Astrocyte of the cerebellum (primary cell): ENCODE results near the gene ADORA1.

Experiments used
- DNase-seq: peaks from one replicate; pipeline ENCODE4 v3.0.0-alpha.2; 2011; ENCODE audit warnings: low read depth
- H3K4me3 ChIP-seq: 2 replicates; pipeline ENCODE4 v1.5.1; 2011; ENCODE audit warnings: mild to moderate bottlenecking, low read depth, low read length, moderate library complexity
- in situ Hi-C: cut with HindIII; loops from 2 replicates; pipeline ENCODE4 v1.10.0; 2017; ENCODE audit warnings: low sequenced_read_pairs
- TF ChIP-seq, protein P1 (sequence below): IDR thresholded peaks from 2 replicates; pipeline ENCODE4 v1.5.1; 2012; ENCODE audit warnings: low read length, low read depth, moderate library complexity, mild to moderate bottlenecking; ENCODE audit errors: missing control alignments

Gene ADORA1

DNA sequence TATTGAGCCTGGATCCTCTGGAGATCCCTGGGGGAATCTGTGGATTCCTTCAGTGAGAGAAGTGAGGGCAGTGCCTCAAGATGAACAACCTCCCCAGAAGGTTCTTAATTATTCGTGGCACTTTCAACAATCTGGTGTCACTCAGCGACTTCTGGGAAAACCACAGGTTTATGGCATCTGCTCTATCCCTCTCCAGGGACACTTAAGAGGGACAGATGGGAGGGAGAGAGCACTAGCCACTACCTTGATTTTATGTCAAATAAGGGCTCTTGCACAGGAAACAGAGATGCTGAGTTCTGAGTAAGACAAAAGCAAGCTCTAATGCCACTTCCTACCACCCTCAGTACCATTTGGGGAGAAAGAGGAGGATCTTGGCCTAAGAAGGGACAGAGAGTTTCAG, 80.2 kb downstream of the ADORA1 start:
- no peak for DNase-seq
- TF ChIP-seq, protein P1, sequence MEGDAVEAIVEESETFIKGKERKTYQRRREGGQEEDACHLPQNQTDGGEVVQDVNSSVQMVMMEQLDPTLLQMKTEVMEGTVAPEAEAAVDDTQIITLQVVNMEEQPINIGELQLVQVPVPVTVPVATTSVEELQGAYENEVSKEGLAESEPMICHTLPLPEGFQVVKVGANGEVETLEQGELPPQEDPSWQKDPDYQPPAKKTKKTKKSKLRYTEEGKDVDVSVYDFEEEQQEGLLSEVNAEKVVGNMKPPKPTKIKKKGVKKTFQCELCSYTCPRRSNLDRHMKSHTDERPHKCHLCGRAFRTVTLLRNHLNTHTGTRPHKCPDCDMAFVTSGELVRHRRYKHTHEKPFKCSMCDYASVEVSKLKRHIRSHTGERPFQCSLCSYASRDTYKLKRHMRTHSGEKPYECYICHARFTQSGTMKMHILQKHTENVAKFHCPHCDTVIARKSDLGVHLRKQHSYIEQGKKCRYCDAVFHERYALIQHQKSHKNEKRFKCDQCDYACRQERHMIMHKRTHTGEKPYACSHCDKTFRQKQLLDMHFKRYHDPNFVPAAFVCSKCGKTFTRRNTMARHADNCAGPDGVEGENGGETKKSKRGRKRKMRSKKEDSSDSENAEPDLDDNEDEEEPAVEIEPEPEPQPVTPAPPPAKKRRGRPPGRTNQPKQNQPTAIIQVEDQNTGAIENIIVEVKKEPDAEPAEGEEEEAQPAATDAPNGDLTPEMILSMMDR, result no peak
- in situ Hi-C loops, result no loop called here
- no peak overlapping the region for H3K4me3 ChIP-seq

DNA sequence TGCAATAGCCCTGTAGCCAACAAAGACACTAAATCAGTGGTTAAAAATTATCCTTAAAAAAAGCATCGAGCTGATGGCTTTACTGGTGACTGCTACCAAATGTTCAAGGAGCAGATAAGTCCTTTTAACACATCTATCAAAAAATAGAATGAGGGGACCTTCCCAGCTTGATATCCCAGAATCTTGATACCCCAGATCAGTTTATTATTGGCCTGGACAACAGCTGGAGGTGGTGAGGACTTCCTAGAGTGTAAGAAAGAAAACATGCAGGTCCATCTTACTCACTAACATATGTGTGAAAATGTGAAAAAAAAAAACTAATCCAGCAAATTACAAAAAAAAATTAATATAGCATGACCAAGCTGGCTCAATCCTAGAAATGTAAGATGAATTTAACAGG, 80.7 kb downstream of the ADORA1 start:
- TF ChIP-seq, protein P1, result no peak
- in situ Hi-C loops, result no loop called here
- no peak for DNase-seq
- H3K4me3 ChIP-seq, result no peak overlapping the region

DNA sequence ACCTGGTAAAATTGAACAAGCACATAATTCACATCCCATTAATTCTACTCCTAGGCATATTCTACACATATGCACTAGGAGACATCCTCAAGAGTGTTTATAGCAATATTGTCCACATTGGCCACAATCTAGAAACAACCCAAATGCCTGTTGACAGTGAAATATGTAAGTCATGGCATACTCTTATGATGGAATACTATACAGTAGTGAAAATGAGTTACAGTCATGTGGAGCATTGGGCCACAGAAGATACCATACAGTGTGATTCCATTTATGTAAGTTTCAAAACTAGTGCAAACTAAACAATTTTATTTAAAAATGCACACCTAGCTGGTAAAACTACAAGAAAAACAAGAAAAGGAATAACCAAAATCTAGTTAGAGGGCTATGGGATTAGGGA, 82.8 kb downstream of the ADORA1 start:
- no peak overlapping the region for H3K4me3 ChIP-seq
- in situ Hi-C loops, result loop anchor here (5.0 kb wide), 1 partner anchor 48 kb away; no protein-coding TSS in a partner anchor
- TF ChIP-seq, protein P1, result no peak
- DNase-seq, result no peak

DNA sequence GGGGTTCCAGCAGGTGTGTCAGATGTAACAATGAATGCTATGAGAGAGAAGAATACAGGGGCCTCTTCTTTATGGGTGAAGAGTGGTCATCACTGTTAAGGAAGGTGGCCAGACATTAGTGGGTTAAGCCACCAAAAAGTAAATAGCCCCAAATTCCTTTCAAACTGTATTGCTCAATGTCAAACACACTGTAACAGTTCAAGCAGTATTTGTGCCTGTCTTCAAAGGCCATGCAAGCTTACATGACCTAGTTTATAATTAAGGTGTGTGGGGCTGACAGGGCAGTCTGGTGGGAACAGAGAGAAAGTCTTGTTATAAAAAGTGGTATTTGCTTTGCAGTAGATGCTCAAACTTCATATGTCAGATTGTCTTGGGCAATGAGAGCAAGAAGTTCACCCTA, 83.5 kb downstream of the ADORA1 start:
- no peak for DNase-seq
- in situ Hi-C loops, result loop anchor here (5.0 kb wide), 1 partner anchor 49 kb away; no protein-coding TSS in a partner anchor
- TF ChIP-seq, protein P1, result no peak
- H3K4me3 ChIP-seq, result no peak overlapping the region

DNA sequence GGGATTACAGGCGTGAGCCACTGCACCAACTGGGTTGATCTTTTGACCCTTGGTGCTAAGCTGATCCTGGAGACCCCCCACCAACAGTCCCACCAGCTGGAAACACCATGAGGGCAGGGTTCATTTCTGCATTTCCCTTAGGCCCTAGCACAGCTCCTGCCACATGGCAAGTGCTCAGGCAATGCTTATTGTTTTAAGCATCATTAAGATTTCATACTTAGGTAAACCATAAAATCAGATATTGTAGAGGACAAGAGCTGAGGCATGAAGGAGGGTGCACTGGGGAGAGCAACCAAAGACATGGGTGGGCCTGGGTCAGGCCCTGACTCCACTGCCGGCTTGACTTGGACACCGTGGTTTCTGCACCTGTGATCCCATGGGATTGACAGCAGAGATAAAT, 84.3 kb downstream of the ADORA1 start:
- TF ChIP-seq, protein P1, result no peak
- no peak for DNase-seq
- in situ Hi-C loops, result loop anchor here (5.0 kb wide), 1 partner anchor 50 kb away; no protein-coding TSS in a partner anchor
- H3K4me3 ChIP-seq, result no peak overlapping the region

DNA sequence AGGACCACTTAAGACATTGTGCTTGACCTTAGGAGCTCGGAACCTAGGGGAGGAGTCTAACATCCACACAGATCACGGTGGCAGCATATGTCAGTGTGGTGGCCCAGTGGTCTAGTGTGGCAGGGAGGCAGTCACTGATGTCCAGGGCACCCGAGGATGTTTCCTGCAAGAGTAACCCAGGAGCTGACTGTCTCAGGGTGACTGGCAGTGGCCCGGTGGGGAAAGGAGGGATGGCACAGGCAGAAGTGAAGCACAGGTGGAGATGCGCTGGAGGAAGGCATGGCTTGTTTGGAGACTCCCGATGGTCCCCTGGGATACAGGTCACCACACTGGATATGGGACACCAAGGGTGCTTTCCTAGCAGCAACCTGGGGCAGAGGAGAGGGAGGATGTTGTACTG, 85.6 kb downstream of the ADORA1 start:
- H3K4me3 ChIP-seq, result no peak overlapping the region
- no peak for DNase-seq
- in situ Hi-C loops, result loop anchor here (5.0 kb wide), 1 partner anchor 51 kb away; no protein-coding TSS in a partner anchor
- TF ChIP-seq, protein P1, result no peak

DNA sequence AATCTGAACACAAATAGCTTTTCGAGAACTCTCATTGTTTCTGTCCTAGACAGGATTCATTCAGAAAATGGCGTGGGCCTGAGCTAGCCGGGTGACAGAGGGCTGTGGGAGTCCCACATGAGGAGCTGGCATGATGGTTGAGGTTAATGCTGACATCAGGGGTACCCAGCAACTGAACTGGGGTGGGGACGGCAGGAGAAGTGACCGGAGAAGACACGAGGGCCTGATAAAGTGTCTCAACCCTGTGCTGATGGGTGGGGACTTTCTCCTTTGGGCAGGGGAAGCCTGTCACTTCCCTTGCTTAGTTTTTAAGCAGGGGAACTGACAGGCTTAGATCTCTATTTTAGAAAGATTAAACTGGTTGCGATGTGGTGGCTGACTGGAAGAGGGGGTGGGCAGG, 87.3 kb downstream of the ADORA1 start:
- no peak for DNase-seq
- in situ Hi-C loops, result loop anchor here (5.0 kb wide), 1 partner anchor 53 kb away; no protein-coding TSS in a partner anchor
- H3K4me3 ChIP-seq, result no peak overlapping the region
- TF ChIP-seq, protein P1, result no peak
